Ovary (tissue), 3 donors: ENCODE results near the gene CEP128.

Experiments used
- EP300 ChIP-seq: sonication (generic); formaldehyde crosslinking; IDR thresholded peaks from one replicate; pipeline ENCODE4 v1.6.1; 2017; ENCODE audit warnings: antibody characterized with exemption
- POLR2A ChIP-seq: fragments of 450-650 bp; IDR thresholded peaks from one replicate; pipeline ENCODE4 v1.6.1; 2017; ENCODE audit warnings: antibody characterized with exemption, mild to moderate bottlenecking, moderate library complexity
- TF ChIP-seq, protein P1 (sequence below), 3 donors: fragments of 450-650 bp in 2 of 3; fragments of 200-600 bp in 1 of 3; IDR thresholded peaks; one replicate each; pipeline versions ENCODE4 v1.5.1 to v1.8.0; 2016 to 2022; ENCODE audit warnings: antibody characterized with exemption in 3 of 3, mild to moderate bottlenecking in 1 of 3
- donor health status: DM: no; HTN: no; CAD: no.

DNA sequence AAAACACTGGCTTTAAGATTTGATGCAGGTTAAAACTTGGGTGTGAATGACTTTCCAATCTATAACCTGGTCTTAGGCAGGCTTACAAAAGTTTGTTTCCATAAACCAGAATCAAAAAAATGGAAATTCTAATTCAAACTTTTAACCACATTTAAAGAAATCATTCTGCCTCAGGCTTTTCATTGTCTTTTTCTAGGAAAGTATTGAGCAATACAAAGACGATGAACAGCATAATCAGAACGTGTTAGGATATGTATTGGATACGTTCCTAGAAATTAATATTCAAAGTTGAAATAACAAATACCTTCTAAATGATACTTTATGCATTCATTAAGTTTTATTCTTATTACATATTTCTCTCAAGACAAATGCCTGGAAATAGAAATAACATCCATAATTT is 172.9 kb downstream of the CEP128 start:
- TF ChIP-seq, protein P1, sequence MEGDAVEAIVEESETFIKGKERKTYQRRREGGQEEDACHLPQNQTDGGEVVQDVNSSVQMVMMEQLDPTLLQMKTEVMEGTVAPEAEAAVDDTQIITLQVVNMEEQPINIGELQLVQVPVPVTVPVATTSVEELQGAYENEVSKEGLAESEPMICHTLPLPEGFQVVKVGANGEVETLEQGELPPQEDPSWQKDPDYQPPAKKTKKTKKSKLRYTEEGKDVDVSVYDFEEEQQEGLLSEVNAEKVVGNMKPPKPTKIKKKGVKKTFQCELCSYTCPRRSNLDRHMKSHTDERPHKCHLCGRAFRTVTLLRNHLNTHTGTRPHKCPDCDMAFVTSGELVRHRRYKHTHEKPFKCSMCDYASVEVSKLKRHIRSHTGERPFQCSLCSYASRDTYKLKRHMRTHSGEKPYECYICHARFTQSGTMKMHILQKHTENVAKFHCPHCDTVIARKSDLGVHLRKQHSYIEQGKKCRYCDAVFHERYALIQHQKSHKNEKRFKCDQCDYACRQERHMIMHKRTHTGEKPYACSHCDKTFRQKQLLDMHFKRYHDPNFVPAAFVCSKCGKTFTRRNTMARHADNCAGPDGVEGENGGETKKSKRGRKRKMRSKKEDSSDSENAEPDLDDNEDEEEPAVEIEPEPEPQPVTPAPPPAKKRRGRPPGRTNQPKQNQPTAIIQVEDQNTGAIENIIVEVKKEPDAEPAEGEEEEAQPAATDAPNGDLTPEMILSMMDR (IDR thresholded peaks at IDR 0.05), result no peak
- no peak for TF ChIP-seq POLR2A
- TF ChIP-seq EP300, result no peak
